Lower leg skin (tissue), 3 donors: Measurements from ENCODE around the gene CAPNS1.

Source experiments
- POLR2A ChIP-seq, 2 donors: fragments of 450-650 bp; IDR thresholded peaks; one replicate each; pipeline ENCODE4 v1.6.1; 2016 to 2017; ENCODE audit warnings: antibody characterized with exemption in 2 of 2, mild to moderate bottlenecking in 1 of 2, moderate library complexity in 1 of 2
- TF ChIP-seq, protein P1 (sequence below), 3 donors: fragments of 450-650 bp; IDR thresholded peaks; one replicate each; pipeline ENCODE4 v1.5.1; 2016; ENCODE audit warnings: antibody characterized with exemption in 3 of 3, mild to moderate bottlenecking in 3 of 3, moderate library complexity in 2 of 3

DNA sequence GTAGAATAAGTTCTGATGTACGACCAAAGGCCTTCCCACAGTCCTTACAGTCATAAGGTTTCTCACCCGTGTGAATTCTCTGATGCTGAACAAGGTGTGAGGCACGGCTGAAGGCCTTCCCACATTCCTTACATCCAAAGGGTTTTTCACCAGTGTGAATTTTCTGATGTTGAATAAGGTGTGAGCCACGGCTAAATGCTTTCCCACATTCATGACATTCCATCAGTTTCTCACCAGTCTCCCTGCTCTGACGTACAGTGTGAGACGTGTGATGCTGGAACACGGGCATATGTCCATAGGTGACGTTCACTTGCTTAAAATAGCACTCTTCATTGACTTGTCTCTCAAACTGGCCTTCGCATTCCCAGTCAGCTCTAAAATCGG lies 43.4 kb downstream of the CAPNS1 start:
- TF ChIP-seq POLR2A (IDR thresholded peaks at IDR 0.05): no peak
- TF ChIP-seq, protein P1, sequence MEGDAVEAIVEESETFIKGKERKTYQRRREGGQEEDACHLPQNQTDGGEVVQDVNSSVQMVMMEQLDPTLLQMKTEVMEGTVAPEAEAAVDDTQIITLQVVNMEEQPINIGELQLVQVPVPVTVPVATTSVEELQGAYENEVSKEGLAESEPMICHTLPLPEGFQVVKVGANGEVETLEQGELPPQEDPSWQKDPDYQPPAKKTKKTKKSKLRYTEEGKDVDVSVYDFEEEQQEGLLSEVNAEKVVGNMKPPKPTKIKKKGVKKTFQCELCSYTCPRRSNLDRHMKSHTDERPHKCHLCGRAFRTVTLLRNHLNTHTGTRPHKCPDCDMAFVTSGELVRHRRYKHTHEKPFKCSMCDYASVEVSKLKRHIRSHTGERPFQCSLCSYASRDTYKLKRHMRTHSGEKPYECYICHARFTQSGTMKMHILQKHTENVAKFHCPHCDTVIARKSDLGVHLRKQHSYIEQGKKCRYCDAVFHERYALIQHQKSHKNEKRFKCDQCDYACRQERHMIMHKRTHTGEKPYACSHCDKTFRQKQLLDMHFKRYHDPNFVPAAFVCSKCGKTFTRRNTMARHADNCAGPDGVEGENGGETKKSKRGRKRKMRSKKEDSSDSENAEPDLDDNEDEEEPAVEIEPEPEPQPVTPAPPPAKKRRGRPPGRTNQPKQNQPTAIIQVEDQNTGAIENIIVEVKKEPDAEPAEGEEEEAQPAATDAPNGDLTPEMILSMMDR (IDR thresholded peaks at IDR 0.05): no peak
